Measurements from ENCODE around the gene FAM107A. TPM values are rescaled to one million over a fixed set of nuclear protein-coding genes. Genes with fewer than 3 reads are reported as not detected.

Gene FAM107A
- total RNA-seq, 1 experiment from 2014 or later = not detected

GRCh38 chr3:58521336-58521670 lies 55.9 kb downstream of the FAM107A start:
- Histone ChIP-seq H3K4me3 (replicated peaks in 1 of 2; ENCODE audit: low read depth in 1 of 2, low read length in 2 of 2) (no peak overlapping the region), H3K4me2 (ENCODE audit: low read length) (no peak overlapping the region), H3K27me3 (ENCODE audit: insufficient read depth, low read length) (no peaks in the 10 kb centered on the region), H3K9me3 (ENCODE audit: control insufficient read depth in 1 of 2, insufficient read depth in 1 of 2, low read depth in 1 of 2, low read length in 2 of 2) (no peaks in the 10 kb centered on the region), H3K9me2 (ENCODE audit: insufficient read depth) (no peaks in the 10 kb centered on the region), H3K36me3 (ENCODE audit: control insufficient read depth in 1 of 2, insufficient read depth in 2 of 2, low read length in 2 of 2) (no peaks in the 10 kb centered on the region), H3K9ac (ENCODE audit: low read length) (no peak overlapping the region), H3K4me1 (ENCODE audit: control insufficient read depth in 1 of 2, insufficient read depth in 2 of 2, low read length in 2 of 2) (peaks cover 6% of the 10 kb centered on the region in 2 experiments), H3K27ac (ENCODE audit: low read depth, low read length) (no peak overlapping the region), H3K79me2 (ENCODE audit: insufficient read depth, low read length) (no peaks in the 10 kb centered on the region), H4K20me1 (ENCODE audit: insufficient read depth) (no peaks in the 10 kb centered on the region), H2AFZ (ENCODE audit: low read depth, low read length, poor library complexity, severe bottlenecking) (no peak overlapping the region)
- intact Hi-C loops (cut with micrococcal nuclease) = no loop called here
- ChIA-PET CTCF (interaction anchor here (1.1 to 1.2 kb wide), 2 partner anchors 10 to 215 kb away, joined by 3 read pairs; partner anchors contain the start of genes HTD2 and RPP14), POLR2A (no interaction called here), RAD21 (ENCODE audit: low non-redundant PET in 1 of 2, low total read pairs in 2 of 2, uncharacterized antibody in 2 of 2, unreplicated experiment in 2 of 2) (no interaction called here)
- no peak for DNase-seq (ENCODE audit: low read depth, low spot score)
- no peak for TF ChIP-seq POLR2AphosphoS5 (IDR thresholded peaks at IDR 0.05; ENCODE audit: low read depth, low read length)
- TF ChIP-seq RAD21 (IDR thresholded peaks at IDR 0.05; ENCODE audit: low read depth) = no peak
- no peak for TF ChIP-seq SRF (IDR thresholded peaks at IDR 0.05; ENCODE audit: low read depth)
- TF ChIP-seq EZH2 (IDR thresholded peaks at IDR 0.05) = no peak
- TF ChIP-seq CTCF (IDR thresholded peaks at IDR 0.05 in 2 of 3, conservative IDR thresholded peaks at IDR 0.05 in 1 of 3; ENCODE audit: borderline replicate concordance in 1 of 3, insufficient read depth in 1 of 3, low read depth in 2 of 3, low read length in 2 of 3) = no peak
- TF ChIP-seq, protein P1, sequence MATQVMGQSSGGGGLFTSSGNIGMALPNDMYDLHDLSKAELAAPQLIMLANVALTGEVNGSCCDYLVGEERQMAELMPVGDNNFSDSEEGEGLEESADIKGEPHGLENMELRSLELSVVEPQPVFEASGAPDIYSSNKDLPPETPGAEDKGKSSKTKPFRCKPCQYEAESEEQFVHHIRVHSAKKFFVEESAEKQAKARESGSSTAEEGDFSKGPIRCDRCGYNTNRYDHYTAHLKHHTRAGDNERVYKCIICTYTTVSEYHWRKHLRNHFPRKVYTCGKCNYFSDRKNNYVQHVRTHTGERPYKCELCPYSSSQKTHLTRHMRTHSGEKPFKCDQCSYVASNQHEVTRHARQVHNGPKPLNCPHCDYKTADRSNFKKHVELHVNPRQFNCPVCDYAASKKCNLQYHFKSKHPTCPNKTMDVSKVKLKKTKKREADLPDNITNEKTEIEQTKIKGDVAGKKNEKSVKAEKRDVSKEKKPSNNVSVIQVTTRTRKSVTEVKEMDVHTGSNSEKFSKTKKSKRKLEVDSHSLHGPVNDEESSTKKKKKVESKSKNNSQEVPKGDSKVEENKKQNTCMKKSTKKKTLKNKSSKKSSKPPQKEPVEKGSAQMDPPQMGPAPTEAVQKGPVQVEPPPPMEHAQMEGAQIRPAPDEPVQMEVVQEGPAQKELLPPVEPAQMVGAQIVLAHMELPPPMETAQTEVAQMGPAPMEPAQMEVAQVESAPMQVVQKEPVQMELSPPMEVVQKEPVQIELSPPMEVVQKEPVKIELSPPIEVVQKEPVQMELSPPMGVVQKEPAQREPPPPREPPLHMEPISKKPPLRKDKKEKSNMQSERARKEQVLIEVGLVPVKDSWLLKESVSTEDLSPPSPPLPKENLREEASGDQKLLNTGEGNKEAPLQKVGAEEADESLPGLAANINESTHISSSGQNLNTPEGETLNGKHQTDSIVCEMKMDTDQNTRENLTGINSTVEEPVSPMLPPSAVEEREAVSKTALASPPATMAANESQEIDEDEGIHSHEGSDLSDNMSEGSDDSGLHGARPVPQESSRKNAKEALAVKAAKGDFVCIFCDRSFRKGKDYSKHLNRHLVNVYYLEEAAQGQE (IDR thresholded peaks at IDR 0.05; ENCODE audit: low read depth) = no peak
- no TSS peak for BruUV-seq (replicated peaks)
- no peak for ATAC-seq
